HEK293 (cell line): ENCODE measurements around the gene ARPC1A.

ENCODE experiments used
- CTCF ChIP-seq: fragments of 450-650 bp; formaldehyde crosslinking; IDR thresholded peaks from 2 replicates; pipeline ENCODE4 v1.5.1; 2016; ENCODE audit warnings: missing biosample characterization, missing genetic modification characterization
- REST ChIP-seq: fragments of 450-650 bp; formaldehyde crosslinking; IDR thresholded peaks from 2 replicates; pipeline ENCODE4 v1.5.1; 2016; ENCODE audit warnings: missing biosample characterization, missing genetic modification characterization
- ZFP37 ChIP-seq: fragments of 450-650 bp; formaldehyde crosslinking; IDR thresholded peaks from 2 replicates; pipeline ENCODE4 v1.5.1; 2016; ENCODE audit warnings: missing biosample characterization, missing genetic modification characterization
- ZNF184 ChIP-seq: fragments of 450-650 bp; IDR thresholded peaks from 2 replicates; pipeline ENCODE4 v1.5.1; 2018; ENCODE audit warnings: missing biosample characterization, mild to moderate bottlenecking, missing genetic modification characterization
- ZNF274 ChIP-seq, 2 experiments: fragments of 200-500 bp in 1 of 2; fragments of 450-650 bp in 1 of 2; sonication (Bioruptor generic) in 1 of 2; formaldehyde crosslinking in 1 of 2; IDR thresholded peaks; 2 replicates each; pipeline versions ENCODE4 v1.5.1 to v1.6.1; 2014 to 2016; ENCODE audit warnings: borderline replicate concordance in 1 of 2, inconsistent platforms in 1 of 2, low read length in 1 of 2, missing biosample characterization in 1 of 2, missing genetic modification characterization in 1 of 2
- ZNF391 ChIP-seq: fragments of 450-650 bp; formaldehyde crosslinking; IDR thresholded peaks from 2 replicates; pipeline ENCODE4 v1.5.1; 2016; ENCODE audit warnings: low read depth, missing biosample characterization, missing genetic modification characterization, borderline replicate concordance
- ZNF571 ChIP-seq: fragments of 450-650 bp; formaldehyde crosslinking; IDR thresholded peaks from 2 replicates; pipeline ENCODE4 v1.5.0; 2017; ENCODE audit warnings: missing biosample characterization, missing genetic modification characterization

- TF ChIP-seq ZNF391 (tag by site-specific recombination) (no peak), CTCF (tag by site-specific recombination) (no peak), ZNF274 (IDR thresholded peaks at IDR 0.05; ENCODE audit: low read length) (no peak), ZNF274 (tag by site-specific recombination; IDR thresholded peaks at IDR 0.05; ENCODE audit: borderline replicate concordance) (no peak), ZNF571 (tag by site-specific recombination) (no peak), ZFP37 (tag by site-specific recombination) (no peak), REST (tag by site-specific recombination) (no peak), ZNF184 (no peak)
These were observed 46.8 kb downstream of the ARPC1A start for GRCh38 chr7:99372275-99373090.
